Right cardiac atrium (tissue), 5 donors: ENCODE measurements around the gene COTL1. TPM values are rescaled to one million over a fixed set of nuclear protein-coding genes. Genes with fewer than 3 reads are reported as not detected.
A peak's percentile ranks its signal among the peaks of the same experiment; 100 is the strongest.

Source experiments
- ATAC-seq, 2 donors: fragments of 200-7000 bp; cut with Tn5 transposase; one replicate each; pipeline versions ENCODE4 v1.8.0 to v1.9.1; 2020; ENCODE audit warnings: moderate library complexity in 2 of 2, mild to moderate bottlenecking in 1 of 2
- DNase-seq, 3 donors: peaks; one replicate each; pipeline ENCODE4 v3.0.0-alpha.2; 2020
- H3K27ac ChIP-seq: one replicate; pipeline ENCODE4 v1.5.1; 2013; ENCODE audit warnings: mild to moderate bottlenecking, low read length, control low read depth, moderate library complexity
- H3K27me3 ChIP-seq: one replicate; pipeline ENCODE4 v1.6.1; 2013; ENCODE audit not compliant: control insufficient read depth, insufficient read depth
- H3K4me1 ChIP-seq: one replicate; pipeline ENCODE4 v1.6.1; 2013; ENCODE audit warnings: low read length; ENCODE audit not compliant: control insufficient read depth, insufficient read depth
- H3K4me3 ChIP-seq: one replicate; pipeline ENCODE4 v1.5.1; 2013; ENCODE audit warnings: low read length, control low read depth
- H3K9me3 ChIP-seq: one replicate; pipeline ENCODE4 v1.6.1; 2013; ENCODE audit warnings: low read length; ENCODE audit not compliant: control insufficient read depth
- WGBS: extraction: QIAGEN DNeasy Blood & Tissue Kit; methylation state at CpG from one replicate; pipeline ENCODE4 v1.1.7; 2013; 5-methylcytosine and 5-hydroxymethylcytosine counted together
- intact Hi-C, 4 donors: fragments of 100-400 bp; cut with DNase I; formaldehyde crosslinking; loops; one replicate each; pipeline versions ENCODE4 v1.11.0 to v1.14.0; 2022 to 2023
- polyA plus RNA-seq: library from polyadenylated mRNA; stranded (reverse); fragments of 200-250 nt; gene quantifications from one replicate; pipeline ENCODE4 v1.2.3, GENCODE V29; 2013
- total RNA-seq, 4 donors: library from RNA; stranded (reverse); fragmentation: NEBNext Ultra II Directional; extraction: Animal tissue kit (Norgen Biotek cat#: 25700); gene quantifications; one replicate each; pipeline ENCODE4 v1.2.1, GENCODE V29; 2021
- donor health status: healthy with polysubstance abuse.
- donor health status: DM: no; HTN: yes; CAD: no.
- donor health status: DM: no; HTN: no; CAD: no.
- donor health status: DM: no; HTN: yes; CAD: no; lungs with severe emphysema.
- donor health status: DM: yes; HTN: yes; CAD: no.

The COTL1 gene
- total and polyA plus RNA-seq, 5 donors, result 11.6 to 26.9 (median 21.8) TPM

- no peak for ATAC-seq
- Histone ChIP-seq H3K27ac (no peak overlapping the region), H3K4me1 (no peaks in the 10 kb centered on the region), H3K4me3 (no peak overlapping the region), H3K27me3 (no peaks in the 10 kb centered on the region), H3K9me3 (no peaks in the 10 kb centered on the region)
- no peak for DNase-seq
- intact Hi-C loops, result no loop called here
- 88% methylated on average over 10 of the region's 10 CpGs for whole genome bisulfite sequencing
These were observed 13.9 kb downstream of the COTL1 start for GRCh38 chr16:84603940-84604339.

GRCh38 chr16:84603140-84603816 is 14.6 kb downstream of the COTL1 start:
- intact Hi-C loops, result no loop called here
- peak; percentile 92 to 95 (median 94) for DNase-seq
- WGBS, result 51% methylated on average over 23 of the region's 23 CpGs
- peak; percentile 73 to 79 for ATAC-seq
- no peaks in the 10 kb centered on the region for H3K9me3 ChIP-seq
- no peak overlapping the region for H3K4me3 ChIP-seq
- peak overlapping the region; percentile 46 for H3K27ac ChIP-seq
- H3K4me1 ChIP-seq, result no peaks in the 10 kb centered on the region
- no peaks in the 10 kb centered on the region for H3K27me3 ChIP-seq

- WGBS, result 78% methylated on average over 25 of the region's 25 CpGs
- H3K9me3 ChIP-seq, result no peaks in the 10 kb centered on the region
- H3K27me3 ChIP-seq, result no peaks in the 10 kb centered on the region
- intact Hi-C loops, result no loop called here
- no peaks in the 10 kb centered on the region for H3K4me1 ChIP-seq
- no peak for ATAC-seq
- H3K4me3 ChIP-seq, result no peak overlapping the region
- DNase-seq, result no peak
- H3K27ac ChIP-seq, result peak overlapping the region; percentile 17
These were observed 17.3 kb downstream of the COTL1 start for GRCh38 chr16:84600343-84601229.

GRCh38 chr16:84599521-84600202 is 18.2 kb downstream of the COTL1 start:
- intact Hi-C loops, result no loop called here
- Histone ChIP-seq H3K27ac (peak overlapping the region; percentile 77), H3K4me1 (no peaks in the 10 kb centered on the region), H3K27me3 (no peaks in the 10 kb centered on the region), H3K9me3 (no peaks in the 10 kb centered on the region), H3K4me3 (no peak overlapping the region)
- DNase-seq (peak; percentile 58 to 88 (median 83)), ATAC-seq (peak; percentile 59 to 71)
- WGBS, result 17% methylated on average over 12 of the region's 12 CpGs

GRCh38 chr16:84598360-84598759 is 19.5 kb downstream of the COTL1 start:
- DNase-seq, result no peak

GRCh38 chr16:84597931-84598351 is 19.9 kb downstream of the COTL1 start:
- WGBS, result 52% methylated on average over 8 of the region's 8 CpGs
- Histone ChIP-seq H3K9me3 (no peaks in the 10 kb centered on the region), H3K4me3 (no peak overlapping the region), H3K27ac (no peak overlapping the region), H3K27me3 (no peaks in the 10 kb centered on the region), H3K4me1 (no peaks in the 10 kb centered on the region)
- DNase-seq (no peak), ATAC-seq (no peak)
- intact Hi-C loops, result no loop called here

More at GRCh38 chr16:84598360-84598759, 19.5 kb downstream of the COTL1 start:
- Histone ChIP-seq H3K4me1 (no peaks in the 10 kb centered on the region), H3K9me3 (no peaks in the 10 kb centered on the region), H3K27ac (no peak overlapping the region), H3K4me3 (no peak overlapping the region), H3K27me3 (no peaks in the 10 kb centered on the region)
- no peak for ATAC-seq
- WGBS, result 75% methylated on average over 6 of the region's 6 CpGs
- intact Hi-C loops, result no loop called here

GRCh38 chr16:84597528-84597896 is 20.4 kb downstream of the COTL1 start:
- no peak overlapping the region for H3K27ac ChIP-seq
- no peaks in the 10 kb centered on the region for H3K27me3 ChIP-seq
- H3K4me1 ChIP-seq, result no peaks in the 10 kb centered on the region
- H3K4me3 ChIP-seq, result no peak overlapping the region
- WGBS, result 56% methylated on average over 6 of the region's 6 CpGs
- no peak for DNase-seq
- peak in 1 of 2 donors; percentile 19 for ATAC-seq
- intact Hi-C loops, result no loop called here
- H3K9me3 ChIP-seq, result no peaks in the 10 kb centered on the region

GRCh38 chr16:84596801-84597527 is 20.9 kb downstream of the COTL1 start:
- H3K4me1 ChIP-seq, result no peaks in the 10 kb centered on the region
- DNase-seq, result no peak
- no peaks in the 10 kb centered on the region for H3K9me3 ChIP-seq
- no peaks in the 10 kb centered on the region for H3K27me3 ChIP-seq
- 92% methylated on average over 14 of the region's 14 CpGs for WGBS
- H3K27ac ChIP-seq, result no peak overlapping the region
- ATAC-seq, result no peak
- intact Hi-C loops, result no loop called here
- H3K4me3 ChIP-seq, result no peak overlapping the region

- no peaks in the 10 kb centered on the region for H3K9me3 ChIP-seq
- no peaks in the 10 kb centered on the region for H3K27me3 ChIP-seq
- no peaks in the 10 kb centered on the region for H3K4me1 ChIP-seq
- DNase-seq, result no peak
- ATAC-seq, result no peak
- intact Hi-C loops, result no loop called here
- no peak overlapping the region for H3K4me3 ChIP-seq
- H3K27ac ChIP-seq, result no peak overlapping the region
These were observed 21.7 kb downstream of the COTL1 start for GRCh38 chr16:84596161-84596560.

- H3K27me3 ChIP-seq, result no peaks in the 10 kb centered on the region
- whole genome bisulfite sequencing, result 87% methylated on average over 15 of the region's 15 CpGs
- H3K4me3 ChIP-seq, result no peak overlapping the region
- ATAC-seq (no peak), DNase-seq (no peak)
- H3K27ac ChIP-seq, result no peak overlapping the region
- intact Hi-C loops, result no loop called here
- H3K9me3 ChIP-seq, result no peaks in the 10 kb centered on the region
- H3K4me1 ChIP-seq, result no peaks in the 10 kb centered on the region
These were observed 22.8 kb downstream of the COTL1 start for GRCh38 chr16:84595052-84595481.
